A673 (cell line): ENCODE measurements around the gene PIRT.

Source experiments
- EZH2 ChIP-seq: fragments of 200-600 bp; sonication (generic); IDR thresholded peaks from 2 replicates; pipeline ENCODE4 v1.6.1; 2017; ENCODE audit warnings: borderline replicate concordance, low read depth, mild to moderate bottlenecking, mixed read lengths, antibody characterized with exemption, low read length; ENCODE audit not compliant: poor library complexity, severe bottlenecking
- TF ChIP-seq, protein P1 (sequence below): fragments of 300-800, 200-600 bp; sonication (generic); conservative IDR thresholded peaks from 2 replicates; pipeline ENCODE4 v1.5.1; 2017; ENCODE audit warnings: low read depth, mild to moderate bottlenecking, antibody characterized with exemption, low read length, moderate library complexity, mixed read lengths

DNA sequence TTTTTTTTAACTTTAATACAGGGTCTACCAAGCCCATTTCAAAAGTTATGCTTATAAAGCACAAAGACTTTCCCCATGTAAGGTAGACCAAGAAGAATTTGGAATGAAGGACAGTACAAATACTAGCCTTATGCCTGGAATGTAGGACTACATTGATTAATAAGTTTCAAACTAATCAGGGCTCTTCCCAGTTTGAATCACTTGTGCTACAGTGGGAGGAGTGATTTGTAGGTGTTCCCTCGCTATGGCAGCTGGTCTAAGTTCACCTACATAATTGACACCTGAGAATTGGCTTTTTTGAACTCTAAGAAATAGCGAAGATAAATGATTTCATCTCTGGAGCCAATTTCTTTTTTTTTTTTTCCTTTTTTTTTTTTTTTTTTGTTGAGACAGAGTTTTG, 52.6 kb downstream of the PIRT start:
- TF ChIP-seq, protein P1, sequence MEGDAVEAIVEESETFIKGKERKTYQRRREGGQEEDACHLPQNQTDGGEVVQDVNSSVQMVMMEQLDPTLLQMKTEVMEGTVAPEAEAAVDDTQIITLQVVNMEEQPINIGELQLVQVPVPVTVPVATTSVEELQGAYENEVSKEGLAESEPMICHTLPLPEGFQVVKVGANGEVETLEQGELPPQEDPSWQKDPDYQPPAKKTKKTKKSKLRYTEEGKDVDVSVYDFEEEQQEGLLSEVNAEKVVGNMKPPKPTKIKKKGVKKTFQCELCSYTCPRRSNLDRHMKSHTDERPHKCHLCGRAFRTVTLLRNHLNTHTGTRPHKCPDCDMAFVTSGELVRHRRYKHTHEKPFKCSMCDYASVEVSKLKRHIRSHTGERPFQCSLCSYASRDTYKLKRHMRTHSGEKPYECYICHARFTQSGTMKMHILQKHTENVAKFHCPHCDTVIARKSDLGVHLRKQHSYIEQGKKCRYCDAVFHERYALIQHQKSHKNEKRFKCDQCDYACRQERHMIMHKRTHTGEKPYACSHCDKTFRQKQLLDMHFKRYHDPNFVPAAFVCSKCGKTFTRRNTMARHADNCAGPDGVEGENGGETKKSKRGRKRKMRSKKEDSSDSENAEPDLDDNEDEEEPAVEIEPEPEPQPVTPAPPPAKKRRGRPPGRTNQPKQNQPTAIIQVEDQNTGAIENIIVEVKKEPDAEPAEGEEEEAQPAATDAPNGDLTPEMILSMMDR, result no peak
- TF ChIP-seq EZH2, result no peak
